HG03442 (cell line): ENCODE measurements around the gene SULT1A2.
"Not testable (repeated sequence)": the region's sequence is repeated elsewhere in the genome, so short reads cannot be mapped to it uniquely, and the experiment has no call there.

Experiments
- ATAC-seq: cut with Tn5 transposase; IDR thresholded peaks from one replicate; pipeline ENCODE4 v1.9.1; 2021; ENCODE audit warnings: mild to moderate bottlenecking, moderate library complexity; ENCODE audit not compliant: unreplicated experiment

SULT1A2 gene

DNA sequence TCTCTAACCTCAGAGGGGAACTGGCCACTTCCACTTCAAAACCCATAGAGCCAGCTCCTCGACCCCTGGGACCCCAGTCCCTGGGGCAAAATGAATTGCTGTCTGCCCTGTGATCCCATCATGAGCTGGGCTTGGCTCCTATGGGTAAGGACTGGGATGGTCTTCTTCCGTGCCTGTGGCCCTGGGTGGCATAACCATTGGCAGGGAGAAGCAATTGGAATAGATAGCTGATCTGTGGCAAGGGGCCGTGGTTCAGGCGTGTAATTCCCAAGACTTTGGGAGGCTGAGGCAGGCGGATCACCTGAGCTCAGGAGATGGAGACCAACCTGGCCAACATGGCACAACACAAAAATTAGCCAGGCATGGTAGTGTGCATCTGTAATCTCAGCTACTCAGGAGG lies 4.3 kb downstream of the SULT1A2 start:
- no peak for ATAC-seq

DNA sequence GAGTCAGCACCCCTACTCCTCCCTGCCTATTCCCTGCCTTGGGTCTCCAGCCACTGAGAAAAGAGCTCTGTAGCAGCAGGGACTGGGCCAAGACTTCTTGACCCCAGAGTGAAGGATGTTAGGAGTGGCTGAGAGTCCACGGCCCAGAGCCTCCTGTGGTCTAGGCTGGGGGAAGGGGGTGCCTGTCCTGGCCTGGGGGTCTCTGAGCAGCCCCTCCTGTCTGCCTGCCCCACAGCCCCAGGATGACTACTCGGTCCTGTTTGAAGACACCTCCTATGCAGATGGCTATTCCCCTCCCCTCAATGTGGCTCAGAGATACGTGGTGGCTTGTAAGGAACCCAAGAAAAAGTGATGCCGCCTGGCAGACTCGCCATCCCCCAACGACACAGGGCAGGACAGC lies 5.5 kb downstream of the SULT1A2 start:
- ATAC-seq, result no peak

DNA sequence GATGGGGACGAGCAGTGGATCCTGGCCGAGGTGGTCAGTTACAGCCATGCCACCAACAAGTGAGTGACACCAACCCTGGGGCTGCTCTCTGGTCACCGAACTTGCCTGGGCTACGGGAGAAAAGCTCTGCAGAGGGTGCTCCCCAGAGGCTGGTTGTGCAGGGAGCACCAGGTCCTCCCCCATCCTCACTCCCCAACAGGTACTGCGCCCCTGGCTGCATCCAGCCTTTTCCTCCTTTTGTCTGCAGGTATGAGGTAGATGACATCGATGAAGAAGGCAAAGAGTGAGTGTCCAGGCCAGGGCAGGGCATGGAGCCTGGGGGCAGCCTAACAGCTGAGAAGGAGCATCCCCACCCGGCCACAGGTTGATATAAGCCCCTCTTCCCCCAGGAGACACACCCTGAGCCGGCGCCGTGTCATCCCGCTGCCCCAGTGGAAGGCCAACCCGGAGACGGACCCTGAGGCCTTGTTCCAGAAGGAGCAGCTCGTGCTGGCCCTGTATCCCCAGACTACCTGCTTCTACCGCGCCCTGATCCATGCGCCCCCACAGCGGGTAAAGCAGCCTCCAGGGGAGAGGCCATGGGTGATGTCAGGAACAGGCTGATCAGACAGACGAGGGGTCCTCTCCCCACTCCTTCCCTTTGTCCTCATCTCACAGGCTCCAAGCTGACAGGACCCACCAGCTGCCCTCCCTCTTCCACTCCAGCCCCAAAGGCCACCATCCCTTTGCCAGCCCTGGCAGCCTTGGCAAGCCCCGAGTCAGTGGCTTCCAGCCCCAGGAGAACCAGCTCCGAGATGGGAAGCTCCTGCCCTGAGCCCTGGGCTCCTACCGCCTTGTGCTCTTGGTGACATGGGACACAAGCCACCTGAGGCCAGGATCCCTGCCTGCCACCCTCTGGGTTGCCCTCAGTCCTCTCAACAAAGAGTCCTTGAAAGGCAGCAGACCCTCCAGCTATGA lies 6.2 kb downstream of the SULT1A2 start:
- no peak for ATAC-seq

DNA sequence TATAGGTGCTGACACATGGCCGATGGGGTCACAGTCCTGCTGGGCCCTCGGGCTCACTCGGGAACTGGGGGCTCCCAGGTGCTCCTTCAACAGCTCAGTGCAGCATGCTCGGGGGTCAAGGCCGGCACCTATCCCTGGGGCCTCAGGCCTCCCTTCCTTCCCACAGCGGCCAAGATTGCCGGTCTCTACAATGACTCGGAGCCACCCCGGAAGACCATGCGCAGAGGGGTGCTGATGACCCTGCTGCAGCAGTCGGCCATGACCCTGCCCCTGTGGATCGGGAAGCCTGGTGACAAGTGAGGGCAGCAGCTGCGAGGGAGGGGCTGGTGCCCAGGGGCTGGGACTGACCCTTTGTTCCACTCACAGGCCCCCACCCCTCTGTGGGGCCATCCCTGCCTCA lies 6.9 kb downstream of the SULT1A2 start:
- ATAC-seq, result no peak

DNA sequence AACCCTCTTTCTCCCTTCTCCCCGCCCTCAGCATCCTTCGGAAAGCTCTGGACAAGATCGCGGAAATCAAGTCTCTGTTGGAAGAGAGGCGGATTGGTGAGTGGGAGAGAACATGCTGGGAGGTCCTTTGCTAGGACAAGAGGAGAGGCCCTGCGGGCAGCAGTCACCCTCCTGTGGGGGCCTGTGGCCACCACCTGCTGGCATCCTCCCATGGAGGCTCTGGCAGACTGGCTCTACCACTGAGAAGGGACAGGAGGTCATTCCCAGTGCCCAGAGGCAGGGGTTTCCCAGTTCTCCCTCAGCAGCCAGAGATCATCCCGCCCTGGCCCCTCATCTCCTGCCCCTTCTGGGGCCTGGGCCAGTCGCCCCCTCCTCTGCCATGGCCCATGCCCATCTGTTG lies 7.8 kb downstream of the SULT1A2 start:
- ATAC-seq, result no peak

DNA sequence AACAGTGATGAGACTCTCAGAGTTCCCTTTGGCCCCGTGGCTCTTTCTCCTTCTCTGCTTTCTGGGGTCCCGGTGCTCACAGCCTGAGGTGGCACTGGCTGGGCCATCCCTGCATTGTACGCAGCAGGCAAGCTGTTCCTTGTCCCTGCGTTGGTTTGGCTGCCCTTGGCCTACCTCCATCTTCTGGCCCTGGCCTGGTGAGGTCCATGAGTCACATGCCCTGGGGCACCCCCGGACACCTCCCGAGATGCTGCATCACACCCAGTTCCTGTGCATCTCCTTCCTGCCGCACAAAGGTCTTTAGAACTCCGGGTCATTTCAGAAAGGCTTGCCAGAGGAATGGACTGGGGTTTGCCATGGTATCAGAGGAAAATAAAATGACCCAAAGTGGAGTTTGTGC lies 9.5 kb downstream of the SULT1A2 start:
- no peak for ATAC-seq

DNA sequence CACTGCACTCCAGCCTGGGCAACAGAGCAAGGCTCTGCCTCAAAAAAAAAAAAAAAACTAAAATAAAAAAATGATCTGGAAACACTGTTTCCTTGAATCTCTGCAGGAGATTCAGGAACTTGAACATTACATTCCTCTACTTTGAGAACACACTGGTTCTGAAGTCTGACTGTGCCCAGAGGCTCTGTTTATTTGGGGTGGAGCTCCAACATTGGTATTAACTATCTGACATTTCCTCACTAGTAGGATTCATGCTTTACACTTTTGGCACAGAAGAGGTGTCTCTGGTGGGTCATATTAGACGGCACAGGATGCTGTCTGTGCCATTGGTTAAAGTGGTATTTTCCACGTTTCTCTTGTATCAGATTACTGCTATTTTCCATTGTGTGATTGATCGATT lies 10.4 kb downstream of the SULT1A2 start:
- no peak for ATAC-seq

DNA sequence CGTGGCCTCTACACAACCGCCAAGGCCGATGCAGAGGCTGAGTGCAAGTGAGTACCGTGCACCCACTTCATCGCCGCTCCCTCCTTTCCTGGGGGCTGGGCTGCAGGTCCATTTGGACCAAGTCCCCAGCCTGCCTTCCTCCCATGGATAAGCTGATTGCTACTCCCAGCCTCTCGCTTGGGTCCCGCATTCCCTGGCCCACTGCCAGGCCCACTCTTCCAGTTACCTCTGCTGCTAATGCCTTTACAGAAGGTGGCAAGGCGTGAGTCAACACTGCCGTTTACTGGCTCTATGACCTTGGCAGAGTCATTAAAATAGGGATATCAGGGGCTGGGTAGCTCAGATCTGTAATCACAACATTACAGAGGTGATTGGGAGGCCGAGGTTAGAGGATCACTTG lies 11.2 kb downstream of the SULT1A2 start:
- ATAC-seq, result no peak

DNA sequence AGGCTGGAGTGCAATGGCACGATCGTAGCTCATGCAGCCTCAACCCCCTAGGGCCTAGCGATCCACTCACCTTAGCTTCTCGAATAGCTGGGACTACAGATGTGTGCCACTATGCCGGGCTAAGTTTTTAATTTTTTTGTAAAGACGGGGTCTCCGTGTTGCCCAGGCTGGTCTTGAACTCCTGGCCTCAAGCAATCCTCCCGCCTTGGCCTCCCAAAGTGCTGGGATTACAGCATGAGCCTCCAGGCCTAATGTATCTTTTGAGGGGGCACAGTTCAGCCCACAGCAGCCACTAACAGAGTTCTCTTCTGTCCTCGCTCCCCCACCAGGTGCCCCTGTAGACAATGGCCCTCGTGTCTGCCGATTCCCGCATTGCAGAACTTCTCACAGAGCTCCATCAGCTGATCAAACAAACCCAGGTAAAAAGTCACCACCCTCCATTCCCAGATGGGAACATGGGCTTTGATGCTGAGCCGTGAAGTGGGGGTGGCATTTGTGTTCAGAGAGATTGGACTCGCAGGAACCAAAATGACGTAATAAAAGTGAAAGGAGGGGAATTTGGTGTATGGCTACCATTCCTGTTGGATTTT lies 16.0 kb downstream of the SULT1A2 start:
- no peak for ATAC-seq

DNA sequence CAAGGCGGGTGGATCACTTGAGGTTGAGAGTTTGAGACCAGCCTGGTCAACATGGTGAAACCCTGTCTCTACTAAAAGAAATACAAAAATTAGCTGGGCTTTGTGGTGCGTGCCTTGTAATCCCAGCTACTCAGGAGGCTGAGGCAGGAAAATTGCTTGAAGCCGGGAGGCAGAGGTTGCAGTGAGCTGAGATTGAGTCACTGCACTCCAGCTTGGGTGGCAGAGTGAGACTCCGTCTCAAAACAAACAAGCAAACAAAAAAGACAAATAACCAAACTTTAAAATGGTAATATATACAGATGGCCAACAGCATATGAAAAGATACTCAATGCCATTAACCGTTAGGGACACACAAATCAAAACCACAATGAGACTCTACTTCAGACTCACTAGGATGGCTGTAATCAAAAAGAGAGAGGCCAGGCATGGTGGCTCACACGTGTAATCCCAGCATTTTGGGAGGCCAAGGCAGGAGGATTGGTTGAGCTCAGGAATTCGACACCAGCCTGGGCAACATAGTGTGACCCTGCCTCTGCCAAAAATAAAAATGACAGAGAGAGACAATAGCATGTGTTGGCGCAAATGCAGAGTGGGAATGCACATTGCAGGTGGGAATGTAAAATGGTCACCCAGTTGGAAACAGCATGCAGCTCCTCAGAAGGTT lies 21.3 kb downstream of the SULT1A2 start:
- no peak for ATAC-seq

DNA sequence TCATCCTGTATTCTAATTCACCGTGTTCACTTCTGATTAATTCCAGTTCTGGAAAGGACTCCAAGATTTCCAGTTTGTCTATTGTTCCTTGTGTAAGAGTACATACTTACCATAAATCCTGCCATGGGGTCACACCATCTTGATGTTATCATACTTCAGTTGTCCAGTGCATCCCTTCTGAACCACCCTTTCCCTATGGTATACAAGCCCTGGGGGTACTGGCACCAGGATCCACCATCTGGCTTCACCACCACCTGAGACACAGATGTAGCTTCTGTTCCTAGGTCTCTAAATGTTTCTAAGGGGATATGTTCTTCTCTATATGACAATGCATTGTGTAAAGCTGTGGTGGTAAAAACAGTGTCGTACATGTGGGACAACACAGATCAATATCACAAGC lies 21.9 kb downstream of the SULT1A2 start:
- no peak for ATAC-seq

DNA sequence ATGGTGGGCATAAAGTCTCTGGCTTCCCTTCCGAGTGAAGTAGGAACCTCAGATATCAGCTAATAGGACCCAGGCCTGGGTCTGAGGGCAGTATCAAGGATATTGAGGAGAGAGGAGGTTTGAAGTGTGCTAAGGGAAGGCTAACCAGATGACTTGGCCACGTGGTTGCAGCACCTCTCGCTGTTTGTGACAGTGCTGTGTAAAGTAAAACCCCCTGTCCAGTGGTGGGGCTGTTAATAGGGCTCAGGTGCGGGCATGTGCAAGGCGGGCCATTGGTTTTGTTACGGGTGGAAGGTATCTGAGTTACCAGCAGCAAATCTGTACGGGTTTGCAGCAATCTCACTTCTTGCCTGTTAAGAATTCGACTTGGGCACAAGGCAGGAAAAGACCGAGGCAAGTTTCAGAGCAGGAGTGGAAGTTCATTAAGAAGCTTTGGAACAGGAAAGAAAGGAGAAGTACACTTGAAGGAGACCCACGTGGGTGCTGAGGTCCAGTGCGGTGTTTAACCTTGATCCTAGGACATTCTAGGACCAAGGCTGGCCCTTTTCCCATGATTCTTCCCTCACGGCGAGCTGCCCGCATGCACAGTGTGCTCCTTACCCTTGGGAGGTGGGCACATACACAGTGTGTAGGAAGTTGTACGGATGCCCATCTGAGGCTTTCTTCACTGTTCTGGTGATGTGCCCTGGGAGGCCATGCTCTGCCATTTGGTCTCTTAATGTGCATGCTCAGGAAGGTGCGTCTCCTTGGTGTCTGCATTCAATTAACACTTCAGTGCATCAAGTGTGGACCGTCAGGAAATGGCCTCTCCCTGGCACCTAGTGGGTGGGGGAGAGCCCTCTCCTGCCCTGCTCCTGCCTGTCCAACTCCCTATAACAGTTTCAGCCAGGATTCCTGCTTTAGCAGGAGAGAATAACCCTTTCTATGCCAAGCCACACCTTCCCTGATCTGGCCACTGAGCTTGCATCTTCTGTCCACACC lies 22.8 kb downstream of the SULT1A2 start:
- ATAC-seq, result no peak

DNA sequence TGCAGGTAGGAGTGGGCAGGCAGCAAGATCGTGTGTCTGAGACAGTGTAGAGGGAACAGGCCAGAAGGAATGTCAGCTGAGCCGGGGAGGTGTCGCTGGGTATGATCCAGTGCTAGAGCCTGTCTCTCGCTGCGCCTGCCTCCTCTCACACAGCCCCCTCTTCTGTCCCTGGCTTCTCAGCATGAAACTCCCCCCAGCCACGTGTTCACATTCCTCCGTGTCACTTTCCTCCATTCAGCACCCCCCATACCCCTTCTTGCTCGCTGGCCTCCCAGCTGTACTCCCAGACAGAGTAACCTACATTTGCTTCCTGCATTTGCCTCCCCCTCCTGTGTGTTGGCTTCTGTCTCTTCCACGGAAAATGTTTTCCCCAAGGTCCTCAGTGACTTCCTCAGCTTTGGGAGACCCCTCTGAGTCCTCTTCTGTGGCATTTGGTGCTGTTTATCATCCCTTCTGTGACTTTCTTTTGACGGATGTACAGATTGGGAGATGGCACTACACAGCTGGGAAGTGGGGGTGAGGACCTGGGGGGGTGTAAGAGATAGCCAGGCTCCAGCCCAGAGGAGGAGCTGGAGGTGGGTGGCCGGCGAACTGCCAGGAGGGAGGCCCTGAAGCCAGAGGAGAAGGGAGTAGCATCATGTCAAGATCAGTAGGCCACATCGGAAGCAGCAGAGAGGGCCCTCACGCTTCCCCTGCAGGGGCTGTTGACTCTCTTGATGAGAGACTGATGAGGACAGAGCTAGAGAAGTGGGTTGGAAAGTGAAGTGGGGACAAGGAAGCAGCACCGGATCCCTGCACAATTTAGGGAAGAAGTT lies 23.9 kb downstream of the SULT1A2 start:
- no peak for ATAC-seq

DNA sequence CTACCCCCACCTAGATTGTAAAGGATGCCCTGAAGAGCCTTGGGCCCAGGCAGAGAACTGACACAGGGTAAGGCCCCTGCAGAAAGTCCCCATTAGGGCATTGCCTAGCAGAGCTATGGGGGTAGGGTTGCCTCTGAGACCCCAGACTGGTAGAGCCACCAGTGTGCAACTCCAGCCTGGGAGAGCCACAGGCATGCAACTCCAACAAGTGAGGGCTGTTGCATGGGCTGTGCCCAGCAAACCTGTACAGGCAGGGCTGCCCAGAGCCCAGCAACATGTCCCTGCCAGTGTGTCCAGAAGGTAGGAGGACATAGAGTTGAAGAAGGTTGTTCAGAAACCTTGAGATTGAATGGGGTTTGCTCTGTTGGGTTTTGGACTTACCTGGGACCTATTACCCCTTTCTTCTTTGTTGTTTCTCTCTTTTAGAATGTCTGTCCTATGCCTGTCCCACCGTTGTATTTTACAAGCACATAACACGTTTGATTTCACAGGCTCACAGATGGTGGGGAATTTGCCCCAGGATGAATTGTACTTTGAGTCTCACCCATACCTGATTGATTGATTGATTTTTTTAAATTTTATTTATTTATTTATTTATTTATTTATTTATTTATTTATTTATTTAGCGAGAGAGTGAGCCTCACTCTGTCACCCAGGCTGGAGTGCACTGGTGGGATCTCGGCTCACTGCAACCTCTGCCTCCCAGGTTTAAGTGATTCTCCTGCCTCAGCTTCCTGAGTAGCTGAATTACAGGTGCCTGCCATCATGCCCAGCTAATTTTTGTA lies 26.7 kb downstream of the SULT1A2 start:
- no peak for ATAC-seq

DNA sequence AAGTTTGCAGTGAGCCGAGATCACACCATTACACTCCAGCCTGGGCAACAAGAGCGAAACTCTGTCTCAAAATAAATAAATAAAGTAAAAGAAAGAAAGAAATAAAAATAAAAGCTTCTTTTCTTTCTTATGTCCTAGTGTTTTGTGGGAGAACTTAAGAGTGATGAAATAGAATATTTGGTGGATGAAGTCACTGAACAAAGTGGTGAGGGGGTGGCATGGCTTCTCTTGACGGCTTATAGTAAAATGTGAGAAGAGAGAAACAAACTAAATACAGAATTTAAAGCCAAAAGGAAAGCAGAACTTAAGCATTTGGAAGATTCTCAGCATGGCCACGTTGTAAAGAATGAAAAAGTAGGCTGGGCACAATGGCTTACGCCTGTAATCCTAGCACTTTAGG lies 27.8 kb downstream of the SULT1A2 start:
- ATAC-seq, result no peak

DNA sequence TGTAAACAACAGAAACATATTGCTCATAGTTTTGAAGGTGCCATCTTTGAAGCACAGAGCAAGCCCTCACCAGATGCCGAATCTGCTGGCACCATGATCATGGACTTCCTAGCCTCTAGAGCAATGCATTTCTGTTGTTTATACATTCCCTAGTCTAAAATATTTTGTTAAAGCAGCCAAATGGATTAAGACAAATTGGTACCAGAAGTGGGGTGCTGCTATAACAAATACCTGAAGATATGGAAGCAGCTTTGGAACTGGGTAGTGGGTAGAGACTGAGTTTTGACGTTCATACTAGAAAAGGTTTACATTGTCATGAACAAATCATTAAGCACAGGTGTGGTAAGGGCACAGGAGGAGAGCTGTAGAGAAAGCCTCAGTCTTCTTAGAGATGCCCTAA lies 29.6 kb downstream of the SULT1A2 start:
- no peak for ATAC-seq

DNA sequence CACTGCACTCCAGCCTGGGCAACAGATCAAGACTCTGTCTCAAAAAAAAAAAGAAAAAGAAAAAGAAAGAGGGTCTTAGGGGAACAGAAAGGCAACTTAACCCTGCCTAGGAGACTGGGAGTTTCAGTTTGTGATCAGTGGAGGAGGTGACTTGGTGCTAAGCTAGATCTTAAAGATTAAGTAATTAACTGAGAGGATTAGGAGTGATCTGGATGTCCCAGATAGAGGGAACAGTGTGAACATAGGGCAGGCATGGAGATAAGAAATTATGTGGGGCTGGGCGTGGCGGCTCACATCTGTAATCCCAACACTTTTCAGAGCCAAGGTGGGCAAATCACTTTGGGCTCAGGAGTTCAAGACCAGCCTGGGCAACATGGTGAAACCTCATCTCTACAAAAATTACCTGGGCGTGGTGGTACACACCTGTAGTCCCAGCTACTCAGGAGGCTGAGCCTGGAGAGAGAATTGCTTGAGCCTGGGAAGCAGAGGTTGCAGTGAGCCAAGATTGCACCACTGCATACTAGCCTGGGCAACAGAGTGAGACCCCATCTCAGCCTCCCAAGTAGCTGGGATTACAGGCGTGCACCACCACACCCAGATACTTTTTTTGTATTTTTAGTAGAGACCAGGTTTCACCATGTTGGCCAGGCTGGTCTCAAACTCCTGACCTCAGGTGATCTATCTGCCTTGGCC lies 30.5 kb downstream of the SULT1A2 start:
- not testable (repeated sequence) for ATAC-seq

DNA sequence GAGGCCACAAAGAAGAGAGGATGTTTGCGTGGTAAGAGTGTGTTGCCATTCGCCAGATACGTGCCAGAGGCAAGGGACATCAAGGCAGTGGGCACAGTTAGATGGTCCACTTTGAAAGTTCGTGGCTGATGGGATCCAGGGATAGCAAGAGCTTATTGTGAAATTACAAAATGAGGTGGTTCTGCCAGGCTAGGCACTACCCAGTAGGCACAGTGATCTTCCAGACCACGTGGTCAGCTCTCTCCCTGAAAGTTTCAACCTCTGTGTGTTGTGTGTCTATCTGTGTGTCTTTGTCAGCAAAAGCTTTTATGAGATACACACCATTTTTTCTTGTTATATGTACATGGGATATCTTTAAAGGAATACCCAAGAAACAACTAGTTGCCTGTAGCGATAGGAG lies 33.6 kb downstream of the SULT1A2 start:
- ATAC-seq, result no peak

DNA sequence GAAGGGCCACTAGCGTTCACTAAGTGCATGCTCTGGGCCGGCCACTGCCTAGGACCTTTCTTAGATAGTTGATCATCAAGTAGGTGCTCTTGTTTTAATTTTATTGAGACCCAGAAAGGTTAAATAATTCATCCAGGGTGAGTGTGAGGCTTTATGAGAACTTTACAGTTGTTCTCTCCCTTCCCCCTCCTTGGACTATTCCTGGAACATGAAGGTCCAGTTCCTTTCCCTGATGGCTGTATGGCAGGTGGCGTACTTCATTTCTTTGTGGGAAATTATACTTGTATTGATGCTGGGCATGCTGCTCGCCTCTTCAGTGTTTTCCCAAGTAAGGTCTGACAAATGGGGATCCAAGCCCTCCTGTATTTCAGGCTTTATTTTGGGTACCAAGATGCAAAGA lies 34.7 kb downstream of the SULT1A2 start:
- no peak for ATAC-seq
